ENCODE results near the gene PRAMEF20.
"Not testable (repeated sequence)": the region's sequence is repeated elsewhere in the genome, so short reads cannot be mapped to it uniquely, and the experiment has no call there.

PRAMEF20 gene

DNA sequence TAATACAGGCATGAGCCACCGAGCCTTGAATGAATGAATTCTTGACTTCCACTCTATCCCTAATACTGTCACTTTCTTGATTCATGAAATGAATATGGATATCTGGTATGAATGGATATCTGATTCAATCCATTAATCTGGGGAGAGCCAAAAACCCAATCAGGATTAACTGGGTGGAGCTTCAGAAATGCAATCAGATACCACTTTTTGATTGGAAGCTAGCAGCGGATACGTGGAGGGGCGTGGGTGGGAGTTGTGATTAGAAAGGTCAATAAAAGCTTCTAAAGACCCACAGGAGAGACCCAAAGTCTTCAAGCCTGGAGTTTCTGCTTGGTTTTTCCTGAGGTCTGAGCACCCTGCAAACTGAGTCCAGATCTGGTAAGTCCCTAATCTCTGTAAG, at the start of gene PRAMEF20:
PRAMEF20 (plus strand) TSS at position 301 of the 400 bp plus-strand sequence. CDS start 5,905 bp downstream, outside the sequence.
- POLR2A ChIA-PET; DNase-seq (ENCODE audit: extremely low spot score); CTCF ChIA-PET: not testable (repeated sequence)

DNA sequence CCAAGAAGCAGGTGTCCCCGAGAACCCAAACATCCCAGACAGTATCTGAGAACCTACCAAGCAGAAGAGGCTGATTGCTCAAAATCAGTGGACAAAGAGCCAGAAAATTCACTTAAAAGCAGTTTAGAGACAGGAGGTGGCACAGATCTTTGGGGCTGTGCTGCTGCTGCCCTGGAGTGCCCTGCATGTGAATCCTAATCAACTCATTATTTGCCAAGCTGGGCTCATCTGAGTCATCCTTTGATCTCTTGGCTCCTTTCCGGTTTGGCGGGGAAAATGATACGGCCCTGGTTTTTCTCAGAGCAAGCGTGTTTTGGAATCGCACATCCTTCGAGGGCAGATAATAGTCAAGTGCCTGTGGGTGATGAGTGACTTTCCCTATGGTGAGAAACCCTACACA, 47.9 kb upstream of the PRAMEF20 start:
- POLR2A ChIA-PET; DNase-seq (ENCODE audit: extremely low spot score); CTCF ChIA-PET: not testable (repeated sequence)

DNA sequence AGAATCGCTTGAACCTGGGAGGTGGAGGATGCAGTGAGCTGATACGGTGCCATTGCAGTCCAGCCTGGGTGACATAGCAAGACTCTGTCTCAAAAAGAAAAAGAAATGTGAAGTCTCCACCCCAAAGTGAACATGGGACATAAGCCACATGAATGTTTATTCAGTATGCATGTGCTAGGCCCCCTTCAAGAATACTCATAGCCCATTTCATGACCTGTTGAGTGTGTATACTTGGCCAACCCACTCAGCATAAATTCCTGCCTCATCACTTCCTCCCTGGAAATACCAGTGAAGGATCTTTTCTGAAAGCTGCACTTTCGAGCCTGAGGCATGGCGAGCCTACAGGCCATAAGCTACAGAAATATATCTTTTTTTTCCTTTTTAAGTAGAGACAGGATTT, 45.3 kb upstream of the PRAMEF20 start:
- POLR2A ChIA-PET; DNase-seq (ENCODE audit: extremely low spot score); CTCF ChIA-PET: not testable (repeated sequence)

DNA sequence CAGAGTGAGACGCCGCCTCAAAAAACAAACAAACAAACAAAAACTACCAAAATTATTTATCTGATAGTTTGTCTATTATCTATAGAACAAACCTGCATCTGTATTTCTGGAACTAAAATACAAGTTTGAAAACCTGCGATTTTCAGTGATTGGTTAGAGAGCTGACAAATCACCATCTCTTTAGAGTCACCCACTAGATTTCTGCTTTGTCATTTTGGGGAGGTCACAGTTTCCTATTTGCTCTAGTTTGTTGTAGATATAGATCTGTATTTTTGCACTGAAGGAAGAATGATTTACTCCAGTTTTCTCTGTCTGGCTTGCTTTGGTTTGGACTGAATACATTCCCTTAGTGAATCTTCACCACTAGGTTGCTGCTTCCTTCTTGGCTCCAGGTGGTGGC, 43.7 kb upstream of the PRAMEF20 start:
- POLR2A ChIA-PET; CTCF ChIA-PET; DNase-seq (ENCODE audit: extremely low spot score): not testable (repeated sequence)

DNA sequence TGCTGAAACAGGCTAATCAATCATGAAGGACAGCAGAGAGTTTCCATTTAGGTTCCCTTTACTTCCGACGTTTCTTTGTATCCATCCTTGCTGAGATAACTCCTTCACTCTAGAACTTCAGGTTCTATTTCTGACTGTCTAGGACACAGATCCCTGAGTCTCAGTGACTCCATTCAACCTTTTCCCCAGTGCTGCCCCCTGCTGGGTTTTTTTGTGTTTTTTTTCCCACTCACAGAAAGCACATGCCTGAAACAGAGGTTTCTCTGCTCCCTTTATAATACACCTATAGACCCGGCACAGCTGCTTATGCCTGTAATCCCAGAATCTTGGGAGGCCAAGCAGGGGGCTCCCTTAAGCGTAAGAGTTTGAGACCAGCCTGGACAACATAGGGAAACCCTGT, 41.7 kb upstream of the PRAMEF20 start:
- CTCF ChIA-PET; DNase-seq (ENCODE audit: extremely low spot score); POLR2A ChIA-PET: not testable (repeated sequence)

DNA sequence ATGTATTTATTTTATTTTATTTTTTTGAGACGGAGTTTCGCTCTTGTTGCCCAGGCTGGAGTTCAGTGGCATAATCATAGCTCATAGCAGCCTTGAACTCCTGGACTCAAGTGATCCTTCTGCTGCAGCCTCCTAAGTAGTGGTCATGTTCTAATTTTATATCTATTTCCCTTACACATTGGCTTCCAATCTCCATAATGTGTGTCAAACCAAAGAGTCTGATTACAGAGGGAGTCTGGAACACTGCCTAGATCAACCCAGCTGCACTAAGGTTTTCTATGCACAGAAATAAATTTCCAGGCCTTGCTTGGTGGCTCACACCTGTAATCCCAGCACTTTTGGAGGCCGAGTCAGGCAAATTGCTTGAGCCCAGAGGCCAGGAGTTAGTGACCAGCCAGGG, 31.3 kb upstream of the PRAMEF20 start:
- DNase-seq (ENCODE audit: extremely low spot score); CTCF ChIA-PET; POLR2A ChIA-PET: not testable (repeated sequence)

DNA sequence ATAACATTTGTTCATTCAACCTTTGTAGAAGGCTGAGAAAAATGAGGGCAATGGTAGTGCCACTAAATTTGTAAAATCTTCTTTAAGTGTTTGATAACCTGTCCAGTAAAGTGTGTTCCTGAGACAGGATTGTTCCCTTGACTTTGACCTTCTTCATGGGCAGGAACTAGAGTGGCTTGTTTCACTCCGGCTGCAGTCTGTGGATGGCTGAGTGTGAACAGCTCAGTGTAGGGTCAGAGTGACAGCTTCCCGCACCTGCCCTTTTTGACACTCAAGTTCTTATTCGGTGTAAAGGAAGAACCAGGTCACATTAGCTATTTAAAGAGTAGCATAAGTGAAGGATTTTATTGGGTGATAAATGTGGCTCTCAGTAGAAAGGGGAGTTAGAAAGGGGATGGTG, 29.9 kb upstream of the PRAMEF20 start:
- POLR2A ChIA-PET; DNase-seq (ENCODE audit: extremely low spot score); CTCF ChIA-PET: not testable (repeated sequence)

DNA sequence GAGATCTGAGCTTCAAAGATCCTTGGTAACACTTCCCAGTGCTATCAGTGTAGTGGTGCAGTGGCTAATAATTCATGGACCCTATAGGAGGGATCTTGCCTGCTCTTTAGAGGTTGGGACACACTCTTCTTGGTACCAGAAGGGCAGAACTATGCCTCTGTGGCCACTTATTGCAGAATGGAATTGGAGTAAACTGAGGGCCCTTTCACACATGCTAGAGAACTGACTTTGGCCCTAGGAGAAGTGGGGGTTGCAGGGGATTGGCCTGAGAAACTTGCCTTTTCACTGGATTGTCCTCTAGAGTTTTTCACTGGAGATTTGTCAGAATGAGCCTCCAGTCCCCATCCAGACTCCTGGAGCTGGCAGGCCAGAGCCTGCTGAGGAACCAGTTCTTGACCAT, 20.9 kb upstream of the PRAMEF20 start, which contains the start of gene PRAMEF17:
PRAMEF17 (plus strand) TSS at position 301 of the 400 bp plus-strand sequence; CDS start at position 327, 26 bp downstream.
- POLR2A ChIA-PET; DNase-seq (ENCODE audit: extremely low spot score); CTCF ChIA-PET: not testable (repeated sequence)

DNA sequence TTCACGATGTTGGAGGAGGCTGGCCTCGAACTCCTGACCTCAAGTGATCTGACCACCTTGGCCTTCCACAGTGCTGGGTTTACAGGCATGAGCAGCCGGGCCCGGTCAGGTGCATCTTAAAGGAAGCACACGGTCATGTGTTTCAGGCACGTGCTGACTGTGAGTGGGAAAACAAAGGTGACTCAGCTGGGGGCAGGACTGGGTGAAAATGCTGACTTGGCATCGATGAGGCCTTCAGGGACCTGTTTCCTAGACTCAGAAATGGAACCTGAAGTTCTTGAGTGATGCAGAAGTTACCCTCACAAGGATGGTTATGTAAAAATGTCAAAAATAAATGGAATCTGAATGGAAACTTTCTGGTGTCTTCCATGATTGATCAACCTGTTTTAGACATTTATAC, 17.2 kb upstream of the PRAMEF20 start:
- DNase-seq (ENCODE audit: extremely low spot score); CTCF ChIA-PET; POLR2A ChIA-PET: not testable (repeated sequence)

DNA sequence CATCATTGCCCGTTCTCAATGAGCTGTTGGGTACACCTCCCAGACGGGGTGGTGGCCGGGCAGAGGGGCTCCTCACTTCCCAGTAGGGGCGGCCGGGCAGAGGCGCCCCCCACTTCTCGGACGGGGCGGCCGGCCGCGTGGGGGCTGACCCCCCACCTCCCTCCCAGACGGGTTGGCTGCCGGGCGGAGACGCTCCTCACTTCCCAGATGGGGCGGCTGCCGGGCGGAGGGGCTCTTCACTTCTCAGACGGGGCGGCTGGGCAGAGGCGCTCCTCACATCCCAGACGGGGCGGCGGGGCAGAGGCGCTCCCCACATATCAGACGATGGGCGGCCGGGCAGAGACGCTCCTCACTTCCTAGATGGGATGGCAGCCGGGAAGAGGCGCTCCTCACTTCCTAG, 15.5 kb upstream of the PRAMEF20 start:
- DNase-seq (ENCODE audit: extremely low spot score); CTCF ChIA-PET; POLR2A ChIA-PET: not testable (repeated sequence)

DNA sequence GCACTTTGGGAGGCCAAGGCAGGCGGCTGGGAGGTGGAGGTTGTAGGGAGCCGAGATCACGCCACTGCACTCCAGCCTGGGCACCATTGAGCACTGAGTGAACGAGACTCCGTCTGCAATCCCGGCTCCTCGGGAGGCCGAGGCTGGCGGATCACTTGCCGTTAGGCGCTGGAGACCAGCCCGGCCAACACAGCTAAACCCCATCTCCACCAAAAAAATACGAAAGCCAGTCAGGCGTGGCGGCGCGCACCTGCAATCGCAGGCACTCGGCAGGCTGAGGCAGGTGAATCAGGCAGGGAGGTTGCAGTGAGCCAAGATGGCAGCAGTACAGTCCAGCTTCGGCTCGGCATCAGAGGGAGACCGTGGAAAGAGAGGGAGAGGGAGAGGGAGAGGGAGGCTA, 14.9 kb upstream of the PRAMEF20 start:
- DNase-seq (ENCODE audit: extremely low spot score); POLR2A ChIA-PET; CTCF ChIA-PET: not testable (repeated sequence)

DNA sequence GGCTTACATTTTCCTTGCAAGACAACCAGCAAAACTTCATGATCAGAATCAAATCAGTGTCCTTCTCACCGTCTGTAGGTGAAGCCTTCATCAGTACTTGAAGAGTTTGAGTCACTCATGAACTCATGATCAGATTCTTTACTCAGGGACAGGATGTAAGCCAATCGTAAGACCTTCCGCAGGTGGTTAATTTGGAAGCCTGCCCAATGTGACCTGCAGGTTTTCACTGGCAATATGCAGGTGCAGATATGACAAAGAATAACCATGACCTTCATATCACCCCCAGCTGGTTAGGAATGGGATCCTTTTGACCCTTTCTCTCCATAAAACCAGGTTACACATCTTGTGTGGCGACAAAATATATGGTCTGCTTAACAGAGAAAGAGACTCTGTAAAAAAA, 2.4 kb upstream of the PRAMEF20 start:
- CTCF ChIA-PET = no interaction called here
- POLR2A ChIA-PET = no interaction called here
- no peak for DNase-seq (ENCODE audit: extremely low spot score)
- TF ChIP-seq, protein P1, sequence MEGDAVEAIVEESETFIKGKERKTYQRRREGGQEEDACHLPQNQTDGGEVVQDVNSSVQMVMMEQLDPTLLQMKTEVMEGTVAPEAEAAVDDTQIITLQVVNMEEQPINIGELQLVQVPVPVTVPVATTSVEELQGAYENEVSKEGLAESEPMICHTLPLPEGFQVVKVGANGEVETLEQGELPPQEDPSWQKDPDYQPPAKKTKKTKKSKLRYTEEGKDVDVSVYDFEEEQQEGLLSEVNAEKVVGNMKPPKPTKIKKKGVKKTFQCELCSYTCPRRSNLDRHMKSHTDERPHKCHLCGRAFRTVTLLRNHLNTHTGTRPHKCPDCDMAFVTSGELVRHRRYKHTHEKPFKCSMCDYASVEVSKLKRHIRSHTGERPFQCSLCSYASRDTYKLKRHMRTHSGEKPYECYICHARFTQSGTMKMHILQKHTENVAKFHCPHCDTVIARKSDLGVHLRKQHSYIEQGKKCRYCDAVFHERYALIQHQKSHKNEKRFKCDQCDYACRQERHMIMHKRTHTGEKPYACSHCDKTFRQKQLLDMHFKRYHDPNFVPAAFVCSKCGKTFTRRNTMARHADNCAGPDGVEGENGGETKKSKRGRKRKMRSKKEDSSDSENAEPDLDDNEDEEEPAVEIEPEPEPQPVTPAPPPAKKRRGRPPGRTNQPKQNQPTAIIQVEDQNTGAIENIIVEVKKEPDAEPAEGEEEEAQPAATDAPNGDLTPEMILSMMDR (IDR thresholded peaks at IDR 0.05; ENCODE audit: control extremely low read depth, extremely low read depth, low read depth, missing control alignments) = no peak

DNA sequence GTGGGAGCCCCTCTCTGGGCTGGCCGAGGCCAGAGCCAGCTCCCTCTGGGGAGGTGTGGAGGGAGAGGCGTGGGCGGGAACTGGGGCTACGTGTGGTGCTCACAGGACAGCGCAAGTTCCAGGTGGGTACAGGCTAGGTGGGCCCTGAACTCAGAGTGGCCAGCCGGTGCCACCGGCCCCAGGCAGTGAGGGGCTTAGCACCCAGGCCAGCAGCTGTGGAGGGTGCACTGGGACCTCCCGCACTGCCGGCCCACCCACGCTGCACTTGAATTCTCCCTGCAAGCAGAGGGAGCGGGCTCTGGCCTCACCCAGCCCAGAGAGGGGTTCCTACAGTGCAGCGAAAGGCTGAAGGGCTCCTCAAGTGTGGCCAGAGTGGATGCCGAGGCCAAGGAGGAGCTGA, 20.2 kb downstream of the PRAMEF20 start:
- TF ChIP-seq, protein P1 (IDR thresholded peaks at IDR 0.05; ENCODE audit: control extremely low read depth, extremely low read depth, low read depth, missing control alignments) = no peak
- CTCF ChIA-PET = no interaction called here
- POLR2A ChIA-PET = no interaction called here
- no peak for DNase-seq (ENCODE audit: extremely low spot score)

Data from GM10248 (cell line).